HepG2 (cell line): ENCODE measurements around the gene RASGRF1. TPM values are rescaled to one million over a fixed set of nuclear protein-coding genes. Genes with fewer than 3 reads are reported as not detected.

Source experiments
- ARHGAP35 ChIP-seq: sonication (generic); formaldehyde crosslinking; IDR thresholded peaks from 2 replicates; pipeline ENCODE4 v1.9.0; 2022; ENCODE audit warnings: mild to moderate bottlenecking, inconsistent platforms, moderate library complexity, missing genetic modification reagents, borderline replicate concordance
- CCDC6 ChIP-seq: sonication (generic); formaldehyde crosslinking; IDR thresholded peaks from 2 replicates; pipeline ENCODE4 v1.8.1; 2022; ENCODE audit warnings: mild to moderate bottlenecking, missing genetic modification reagents, moderate library complexity
- HBP1 ChIP-seq: IDR thresholded peaks from 2 replicates; pipeline ENCODE4 v1.6.1; 2016; ENCODE audit warnings: low read depth, control low read depth
- NCOA1 ChIP-seq: sonication (generic); formaldehyde crosslinking; IDR thresholded peaks from 2 replicates; pipeline ENCODE4 v1.9.0; 2021; ENCODE audit warnings: missing genetic modification reagents
- NFKB2 ChIP-seq: sonication (generic); formaldehyde crosslinking; IDR thresholded peaks from 2 replicates; pipeline ENCODE4 v1.4.0; 2020; ENCODE audit warnings: missing genetic modification reagents, borderline replicate concordance
- PRDM15 ChIP-seq: sonication (generic); formaldehyde crosslinking; IDR thresholded peaks from 2 replicates; pipeline ENCODE4 v1.4.0; 2020; ENCODE audit warnings: missing genetic modification reagents
- RXRA ChIP-seq: sonication (generic); formaldehyde crosslinking; IDR thresholded peaks from 2 replicates; pipeline ENCODE4 v1.5.1; 2020; ENCODE audit warnings: missing genetic modification reagents
- SP4 ChIP-seq: sonication (generic); formaldehyde crosslinking; IDR thresholded peaks from 2 replicates; pipeline ENCODE4 v1.8.1; 2023; ENCODE audit warnings: mild to moderate bottlenecking, missing genetic modification reagents
- TP53 ChIP-seq: sonication (generic); formaldehyde crosslinking; conservative IDR thresholded peaks from 2 replicates; pipeline ENCODE4 v1.4.0; 2020; ENCODE audit warnings: missing genetic modification reagents
- YY1 ChIP-seq: IDR thresholded peaks from 2 replicates; pipeline ENCODE4 v1.6.1; 2011; ENCODE audit warnings: low read length, low read depth, moderate library complexity, mild to moderate bottlenecking; ENCODE audit not compliant: insufficient read depth, insufficient replicate concordance
- ZBTB33 ChIP-seq: sonication (generic); formaldehyde crosslinking; IDR thresholded peaks from 2 replicates; pipeline ENCODE4 v1.4.0; 2020; ENCODE audit warnings: missing genetic modification reagents
- ZGPAT ChIP-seq: IDR thresholded peaks from 2 replicates; pipeline ENCODE4 v1.6.1; 2016; ENCODE audit warnings: mild to moderate bottlenecking
- ZNF546 ChIP-seq: sonication (generic); formaldehyde crosslinking; conservative IDR thresholded peaks from 2 replicates; pipeline ENCODE4 v1.8.1; 2023; ENCODE audit warnings: mild to moderate bottlenecking, missing genetic modification reagents
- ZNF605 ChIP-seq: sonication (generic); formaldehyde crosslinking; IDR thresholded peaks from 2 replicates; pipeline ENCODE4 v1.8.0; 2022; ENCODE audit warnings: mild to moderate bottlenecking, missing genetic modification reagents
- ZNF709 ChIP-seq: sonication (generic); formaldehyde crosslinking; IDR thresholded peaks from 2 replicates; pipeline ENCODE4 v1.5.0; 2020; ENCODE audit warnings: mild to moderate bottlenecking, missing genetic modification reagents
- ZNF772 ChIP-seq: sonication (generic); formaldehyde crosslinking; IDR thresholded peaks from 2 replicates; pipeline ENCODE4 v1.5.0; 2020; ENCODE audit warnings: mild to moderate bottlenecking, missing genetic modification reagents
- ZNF782 ChIP-seq: sonication (generic); formaldehyde crosslinking; IDR thresholded peaks from 2 replicates; pipeline ENCODE4 v1.4.0; 2020; ENCODE audit warnings: missing genetic modification reagents, mild to moderate bottlenecking, borderline replicate concordance
- ZNF792 ChIP-seq: IDR thresholded peaks from 2 replicates; pipeline ENCODE4 v1.6.1; 2016
- polyA plus RNA-seq, 8 experiments: library from polyadenylated mRNA; depleted of rRNA in 3 of 8; stranded (reverse) in 7 of 8; unstranded in 1 of 8; fragments of >200 nt; fragmentation: Illumina TruSeq in 4 of 8; extraction: Trizol in 4 of 8; gene quantifications; 2 replicates each; pipeline versions ENCODE4 v1.2.1 to v1.2.3, GENCODE V29; 2011 to 2016; ENCODE audit warnings: low read depth in 4 of 8, missing spikeins in 1 of 8, mixed read lengths in 1 of 8; ENCODE audit not compliant: insufficient read depth in 1 of 8
- total RNA-seq, 5 experiments: library from RNA; depleted of rRNA; stranded (reverse); fragments of >200 nt; fragmentation: Illumina TruSeq; extraction: Trizol; gene quantifications; 2 replicates each; pipeline ENCODE4 v1.2.3, GENCODE V29; 2016; ENCODE audit warnings: low read depth in 1 of 5

Gene RASGRF1
- total and polyA plus RNA-seq, 2 of the 13 experiments (the other 11 are each of a cell fraction or from before 2014, with no cell fraction given): 0.55 to 3.0 TPM

- TF ChIP-seq ZNF605 (CRISPR knock-in tag) (peak; percentile 34; the same call in 1 of the 2 replicates), ZNF772 (CRISPR knock-in tag) (peak; percentile 73), NCOA1 (CRISPR knock-in tag) (peak; percentile 33; the same call in 1 of the 2 replicates), NFKB2 (CRISPR knock-in tag) (peak; percentile 88; the same call in 1 of the 2 replicates), ZBTB33 (CRISPR knock-in tag) (peak; percentile 78), TP53 (CRISPR knock-in tag) (no peak; the same call in 1 of the 2 replicates), ZNF792 (CRISPR knock-in tag) (0 out of 2 replicates have a peak, but pooled peaks have one; percentile 82), SP4 (CRISPR knock-in tag) (peak; percentile 51; the same call in 1 of the 2 replicates), CCDC6 (peak; percentile 75; the same call in 1 of the 2 replicates), PRDM15 (CRISPR knock-in tag) (no peak), RXRA (CRISPR knock-in tag) (peak; percentile 77), ZNF709 (CRISPR knock-in tag) (peak; percentile 65; the same call in 1 of the 2 replicates), ARHGAP35 (CRISPR knock-in tag) (0 out of 2 replicates have a peak, but pooled peaks have one; percentile 49), ZNF782 (CRISPR knock-in tag) (no peak), YY1 (peak; percentile 37), ZGPAT (CRISPR knock-in tag) (peak; percentile 86), ZNF546 (CRISPR knock-in tag) (0 out of 2 replicates have a peak, but pooled peaks have one; percentile 32), HBP1 (CRISPR knock-in tag) (no peak)
Measured at GRCh38 chr15:78979456-78980320, 110.9 kb downstream of the RASGRF1 start (continued).
